ENCODE results near the gene UNG. TPM values are rescaled to one million over a fixed set of nuclear protein-coding genes. Genes with fewer than 3 reads are reported as not detected.

Gene UNG
- total RNA-seq, 4 donors from 2014 or later = 28.0 to 43.1 (median 38.7) TPM

DNA sequence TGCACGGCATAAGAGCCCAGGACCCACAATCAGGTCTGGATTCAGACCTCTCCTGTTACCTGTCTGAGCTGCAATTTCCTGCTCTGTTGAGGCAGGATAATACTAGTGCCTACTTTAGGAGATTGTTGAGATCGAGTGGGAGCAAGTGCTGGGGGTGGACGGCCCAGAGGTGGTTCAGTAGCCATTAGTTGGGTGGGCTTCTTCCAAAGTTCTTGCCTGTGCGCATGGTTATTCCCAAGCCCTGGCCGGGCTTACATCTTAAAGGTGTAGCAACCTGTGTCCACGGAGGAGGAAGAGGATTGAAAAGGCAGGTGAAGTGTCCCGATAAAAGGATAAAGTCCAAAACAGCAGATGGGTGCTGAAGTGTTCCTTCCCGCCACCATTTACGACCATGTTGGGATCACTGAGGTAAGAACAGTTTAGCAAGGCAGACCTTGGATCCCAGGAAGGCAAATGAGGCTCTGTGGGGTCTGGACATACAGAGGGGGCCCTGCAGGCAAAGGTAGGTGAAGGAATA, 52.8 kb downstream of the UNG start:
- Histone ChIP-seq H3K27me3 (no peaks in the 10 kb centered on the region), H3K36me3 (no peaks in the 10 kb centered on the region), H3K9me3 (no peaks in the 10 kb centered on the region), H3K27ac (peak overlapping the region in 3 of 4 donors; percentile 72 to 86 (median 83)), H3K4me3 (no peak overlapping the region), H3K4me1 (peaks cover 4 to 58% (median 20%) of the 10 kb centered on the region in 3 donors)
- WGBS, 2 donors = 86 to 89% methylated on average over 8 to 9 of the region's 9 CpGs
- TF ChIP-seq POLR2A (IDR thresholded peaks at IDR 0.05) = no peak
- TF ChIP-seq, protein P1, sequence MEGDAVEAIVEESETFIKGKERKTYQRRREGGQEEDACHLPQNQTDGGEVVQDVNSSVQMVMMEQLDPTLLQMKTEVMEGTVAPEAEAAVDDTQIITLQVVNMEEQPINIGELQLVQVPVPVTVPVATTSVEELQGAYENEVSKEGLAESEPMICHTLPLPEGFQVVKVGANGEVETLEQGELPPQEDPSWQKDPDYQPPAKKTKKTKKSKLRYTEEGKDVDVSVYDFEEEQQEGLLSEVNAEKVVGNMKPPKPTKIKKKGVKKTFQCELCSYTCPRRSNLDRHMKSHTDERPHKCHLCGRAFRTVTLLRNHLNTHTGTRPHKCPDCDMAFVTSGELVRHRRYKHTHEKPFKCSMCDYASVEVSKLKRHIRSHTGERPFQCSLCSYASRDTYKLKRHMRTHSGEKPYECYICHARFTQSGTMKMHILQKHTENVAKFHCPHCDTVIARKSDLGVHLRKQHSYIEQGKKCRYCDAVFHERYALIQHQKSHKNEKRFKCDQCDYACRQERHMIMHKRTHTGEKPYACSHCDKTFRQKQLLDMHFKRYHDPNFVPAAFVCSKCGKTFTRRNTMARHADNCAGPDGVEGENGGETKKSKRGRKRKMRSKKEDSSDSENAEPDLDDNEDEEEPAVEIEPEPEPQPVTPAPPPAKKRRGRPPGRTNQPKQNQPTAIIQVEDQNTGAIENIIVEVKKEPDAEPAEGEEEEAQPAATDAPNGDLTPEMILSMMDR (IDR thresholded peaks at IDR 0.05) = no peak
- intact Hi-C loops (cut with DNase I) = no loop called here
- DNase-seq = no peak

DNA sequence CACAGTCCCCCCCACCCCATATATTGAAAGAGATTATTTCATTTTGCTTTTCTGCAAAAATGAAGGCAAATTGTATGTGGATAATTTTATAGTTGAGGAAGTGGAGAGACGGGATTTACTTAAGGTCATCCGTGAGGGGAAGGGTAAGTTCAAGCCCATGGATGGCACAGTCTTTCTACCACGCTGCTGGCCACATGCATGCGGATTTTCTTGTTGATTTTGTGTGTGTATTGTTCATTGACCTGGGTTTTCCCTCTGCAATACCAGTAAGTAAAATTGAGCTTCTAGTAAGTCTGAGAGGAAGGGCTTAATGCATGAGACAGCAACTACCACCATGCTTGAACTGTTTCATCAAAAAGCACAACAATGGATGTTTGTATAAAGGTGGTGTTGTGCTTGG, 54.1 kb downstream of the UNG start:
- intact Hi-C loops (cut with DNase I) = no loop called here
- WGBS, 2 donors = 77 to 92% methylated on average over 4 of the region's 4 CpGs
- DNase-seq = no peak
- no peak overlapping the region for H3K27ac ChIP-seq
- H3K9me3 ChIP-seq = no peaks in the 10 kb centered on the region
- no peaks in the 10 kb centered on the region for H3K36me3 ChIP-seq
- peaks cover 4 to 60% (median 27%) of the 10 kb centered on the region in 3 donors for H3K4me1 ChIP-seq
- no peaks in the 10 kb centered on the region for H3K27me3 ChIP-seq
- TF ChIP-seq, protein P1 (IDR thresholded peaks at IDR 0.05) = no peak
- H3K4me3 ChIP-seq = no peak overlapping the region

DNA sequence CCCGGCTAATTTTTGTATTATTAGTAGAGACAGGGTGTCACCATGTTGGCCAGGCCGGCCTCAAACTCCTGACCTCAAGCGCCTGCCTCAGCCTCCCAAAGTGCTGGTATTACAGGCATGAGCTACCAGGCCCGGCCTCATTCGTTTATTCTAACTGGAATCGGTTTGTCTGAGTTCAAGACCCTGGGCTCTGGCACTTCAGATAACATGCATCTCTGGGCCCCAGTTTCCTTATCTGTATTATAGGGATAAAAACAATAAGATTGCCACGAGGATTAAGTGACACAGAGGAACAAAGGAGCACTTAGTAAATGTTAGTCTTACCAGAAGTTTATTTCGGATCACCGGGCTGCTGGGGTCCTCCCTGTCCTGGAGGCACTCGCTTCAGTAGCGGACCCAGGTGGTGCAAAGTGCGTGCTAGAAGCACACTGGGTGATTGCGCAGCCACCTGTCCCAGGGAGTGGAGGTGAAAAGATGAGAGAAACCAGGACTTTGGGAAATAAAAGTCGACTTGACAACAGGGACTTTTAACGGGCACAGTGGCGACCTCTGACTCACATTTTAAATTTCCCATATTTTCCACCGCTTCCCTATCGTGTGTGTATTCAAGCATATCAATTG, 56.5 kb downstream of the UNG start:
- DNase-seq = no peak
- Histone ChIP-seq H3K9me3 (no peaks in the 10 kb centered on the region), H3K36me3 (no peaks in the 10 kb centered on the region), H3K4me3 (peak overlapping the region; percentile 43 to 75 (median 58)), H3K27me3 (no peaks in the 10 kb centered on the region), H3K4me1 (peaks cover 4 to 60% (median 16%) of the 10 kb centered on the region in 3 donors), H3K27ac (peak overlapping the region; percentile 37 to 90 (median 86))
- 21 to 31% methylated on average over 16 to 18 of the region's 18 CpGs for WGBS, 2 donors
- intact Hi-C loops (cut with DNase I) = no loop called here
- no peak for TF ChIP-seq POLR2A (IDR thresholded peaks at IDR 0.05)
- TF ChIP-seq, protein P1 (IDR thresholded peaks at IDR 0.05) = no peak

DNA sequence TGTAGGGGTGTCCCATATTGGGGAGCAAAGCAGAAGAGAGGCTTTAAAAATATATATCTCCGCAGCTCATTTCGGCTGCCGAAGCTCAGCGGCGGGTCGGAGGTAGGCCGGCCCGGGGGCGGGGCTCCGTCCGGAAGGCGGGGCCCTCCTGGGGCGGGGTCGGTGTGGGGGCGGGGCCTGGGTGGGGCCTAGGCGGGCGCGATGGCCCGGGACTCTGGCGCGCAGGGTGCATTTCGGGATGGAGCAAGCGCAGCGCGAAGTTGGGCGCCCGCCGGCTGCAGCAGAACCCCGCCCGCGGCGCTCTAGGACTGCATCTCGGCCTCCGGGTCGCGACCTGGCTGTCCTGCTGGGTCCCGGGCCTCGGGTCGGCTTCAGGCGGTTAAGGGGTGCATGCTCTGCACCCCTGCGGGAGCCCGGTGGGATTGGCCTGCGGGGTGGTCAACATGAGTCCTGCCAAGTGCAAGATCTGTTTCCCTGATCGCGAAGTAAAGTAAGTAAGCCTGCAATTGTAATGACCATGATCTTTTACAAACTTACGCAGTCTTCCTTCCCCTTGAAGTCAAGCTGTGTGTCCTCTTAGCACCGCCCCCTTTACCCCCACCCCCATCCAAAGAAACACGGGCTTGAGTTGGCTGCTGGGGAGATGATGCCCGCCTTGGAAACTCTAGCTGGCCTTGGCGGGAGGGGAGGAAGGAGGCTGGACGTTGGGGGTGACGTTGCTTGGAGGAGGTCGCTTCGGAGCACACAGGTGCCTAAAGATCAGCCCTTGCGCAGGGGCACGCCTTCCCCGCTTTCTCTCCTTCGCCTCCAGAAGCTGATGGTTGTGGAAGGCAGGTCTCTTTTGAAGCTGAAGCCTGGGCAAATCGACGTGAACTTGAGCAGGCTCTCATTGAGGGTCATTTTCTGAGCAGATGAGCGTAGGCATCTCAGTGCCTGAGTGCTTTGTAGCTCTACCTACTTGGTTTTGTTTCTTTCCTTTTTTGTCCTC, 57.3 kb downstream of the UNG start:
- WGBS, 2 donors = 3% methylated on average over 14 to 18 of the region's 61 CpGs
- Histone ChIP-seq H3K4me3 (peak overlapping the region; percentile 43 to 75 (median 58)), H3K9me3 (no peaks in the 10 kb centered on the region), H3K4me1 (peaks cover 4 to 65% (median 11%) of the 10 kb centered on the region in 3 donors), H3K36me3 (no peaks in the 10 kb centered on the region), H3K27me3 (no peaks in the 10 kb centered on the region), H3K27ac (peak overlapping the region; percentile 74 to 90 (median 86))
- TF ChIP-seq, protein P1 (IDR thresholded peaks at IDR 0.05) = no peak
- TF ChIP-seq POLR2A (IDR thresholded peaks at IDR 0.05) = peak in 2 of 4 donors; percentile 61 to 66
- peak; percentile 13 for DNase-seq
- intact Hi-C loops (cut with DNase I) = no loop called here
